Esophagus (tissue), 2 donors: ENCODE data around the gene GDPD3. TPM values are rescaled to one million over a fixed set of nuclear protein-coding genes. Genes with fewer than 3 reads are reported as not detected.
A peak's percentile ranks its signal among the peaks of the same experiment; 100 is the strongest.

Source experiments
- H3K27ac ChIP-seq, 2 donors: one replicate each; pipeline ENCODE4 v1.5.1; 2013; ENCODE audit warnings: low read depth in 2 of 2, mild to moderate bottlenecking in 2 of 2, inconsistent platforms in 1 of 2, low read length in 1 of 2, moderate library complexity in 1 of 2
- H3K27me3 ChIP-seq, 2 donors: one replicate each; pipeline ENCODE4 v1.6.1; 2013; ENCODE audit warnings: low read length in 2 of 2, control low read depth in 1 of 2, mild to moderate bottlenecking in 1 of 2; ENCODE audit not compliant: insufficient read depth in 2 of 2, control insufficient read depth in 1 of 2
- H3K36me3 ChIP-seq, 2 donors: one replicate each; pipeline ENCODE4 v1.6.1; 2013; ENCODE audit warnings: low read length in 1 of 2; ENCODE audit not compliant: control insufficient read depth in 2 of 2, insufficient read depth in 2 of 2
- H3K4me1 ChIP-seq, 2 donors: one replicate each; pipeline ENCODE4 v1.6.1; 2013; ENCODE audit warnings: low read length in 1 of 2; ENCODE audit not compliant: control insufficient read depth in 2 of 2, insufficient read depth in 2 of 2
- H3K4me3 ChIP-seq, 2 donors: one replicate each; pipeline ENCODE4 v1.5.1; 2013; ENCODE audit warnings: low read length in 2 of 2, mild to moderate bottlenecking in 2 of 2, low read depth in 1 of 2, moderate library complexity in 1 of 2
- H3K9me3 ChIP-seq, 2 donors: one replicate each; pipeline ENCODE4 v1.6.1; 2013; ENCODE audit warnings: mild to moderate bottlenecking in 2 of 2, low read depth in 1 of 2, low read length in 1 of 2, moderate library complexity in 1 of 2; ENCODE audit not compliant: control insufficient read depth in 2 of 2, insufficient read depth in 1 of 2
- WGBS, 2 donors: extraction: QIAGEN DNeasy Blood & Tissue Kit; methylation state at CpG; one replicate each; pipeline ENCODE4 v1.1.7; 2013; 5-methylcytosine and 5-hydroxymethylcytosine counted together
- polyA plus RNA-seq, 2 donors: library from polyadenylated mRNA; stranded (reverse); fragments of 200-250 nt; gene quantifications; one replicate each; pipeline ENCODE4 v1.2.3, GENCODE V29; 2013
- donor health status: healthy with polysubstance abuse.
- donor health status: Bipolar disorder and iron deficiency.

Gene GDPD3
- polyA plus RNA-seq, 2 donors, result 49.2 to 82.8 TPM

GRCh38 chr16:30096862-30097563 lies 16.3 kb downstream of the GDPD3 start:
- H3K27me3 ChIP-seq, result no peaks in the 10 kb centered on the region
- peaks cover 0 to 10% of the 10 kb centered on the region in 2 donors for H3K36me3 ChIP-seq
- H3K27ac ChIP-seq, result peak overlapping the region; percentile 86 to 97
- H3K4me1 ChIP-seq, result peaks cover 2 to 14% of the 10 kb centered on the region in 2 donors
- H3K4me3 ChIP-seq, result peak overlapping the region; percentile 49 to 85
- H3K9me3 ChIP-seq, result peaks cover 0 to 12% of the 10 kb centered on the region in 2 donors
- WGBS, 2 donors, result 95% methylated on average over 18 of the region's 18 CpGs

GRCh38 chr16:30096105-30096861 lies 17.1 kb downstream of the GDPD3 start, which contains the start of gene YPEL3:
Gene YPEL3, minus strand, starts transcription at chr16:30096213. Its CDS starts 731 bp downstream, at chr16:30095482.
- peaks cover 2 to 18% of the 10 kb centered on the region in 2 donors for H3K4me1 ChIP-seq
- peak within 1 kb of the TSS; percentile 81 to 85 for H3K4me3 ChIP-seq
- WGBS, 2 donors, result 9 to 14% methylated on average over 44 to 77 of the region's 77 CpGs
- H3K36me3 ChIP-seq, result peaks cover 0 to 10% of the 10 kb centered on the region in 2 donors
- H3K27ac ChIP-seq, result peak within 1 kb of the TSS; percentile 92 to 97
- H3K27me3 ChIP-seq, result no peaks in the 10 kb centered on the region
- H3K9me3 ChIP-seq, result peaks cover 0 to 12% of the 10 kb centered on the region in 2 donors

DNA sequence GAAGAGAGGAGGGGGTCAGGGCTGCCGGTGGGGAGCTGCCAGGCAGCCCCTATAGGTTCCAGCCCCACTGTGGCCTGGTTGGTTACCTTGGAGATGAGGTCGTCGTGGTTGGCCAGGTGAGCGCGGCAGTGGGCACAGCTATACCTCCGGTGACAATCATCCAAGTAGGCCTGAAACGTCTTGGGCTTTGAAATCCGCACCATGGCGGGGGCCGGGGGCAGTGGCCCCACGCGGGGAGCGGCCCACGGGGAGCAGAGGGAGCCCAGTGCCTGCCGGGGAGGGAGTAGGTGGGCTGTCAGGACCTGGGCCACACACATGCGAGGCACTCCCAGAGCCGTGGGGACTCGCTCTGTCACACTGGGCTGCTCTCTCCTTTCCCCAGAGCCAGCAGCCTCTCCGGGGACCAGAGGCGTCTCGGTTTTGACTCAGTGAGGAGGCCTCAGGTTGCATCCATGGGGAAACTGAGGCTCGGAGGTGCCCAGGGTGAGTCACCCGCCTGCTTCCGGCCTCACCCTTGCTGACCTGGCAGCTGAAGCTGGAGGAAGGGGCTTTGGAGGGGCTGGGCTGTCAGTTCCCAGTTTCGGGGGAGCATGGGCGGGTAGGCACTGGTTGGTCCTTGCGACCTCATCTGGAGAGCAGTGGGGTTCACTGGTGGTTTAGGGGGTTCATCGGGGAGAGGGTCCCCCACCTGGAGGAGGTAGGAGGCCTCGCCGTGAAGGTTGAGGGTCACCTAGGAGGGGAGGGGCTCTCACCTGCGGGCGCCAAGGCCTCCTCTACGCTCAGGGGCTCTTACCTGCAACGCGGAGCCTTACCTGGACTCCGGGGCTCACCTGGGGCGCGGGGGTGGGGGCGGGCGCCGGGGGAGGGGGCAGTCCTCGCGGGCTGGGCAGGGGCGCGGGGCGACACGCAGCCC lies 17.9 kb downstream of the GDPD3 start:
- Histone ChIP-seq H3K9me3 (peaks cover 0 to 12% of the 10 kb centered on the region in 2 donors), H3K27ac (peak overlapping the region; percentile 92 to 97), H3K4me3 (peak overlapping the region; percentile 81 to 85), H3K36me3 (peaks cover 0 to 10% of the 10 kb centered on the region in 2 donors), H3K4me1 (peaks cover 5 to 18% of the 10 kb centered on the region in 2 donors), H3K27me3 (no peaks in the 10 kb centered on the region)
- WGBS, 2 donors, result 8 to 9% methylated on average over 38 to 47 of the region's 47 CpGs

DNA sequence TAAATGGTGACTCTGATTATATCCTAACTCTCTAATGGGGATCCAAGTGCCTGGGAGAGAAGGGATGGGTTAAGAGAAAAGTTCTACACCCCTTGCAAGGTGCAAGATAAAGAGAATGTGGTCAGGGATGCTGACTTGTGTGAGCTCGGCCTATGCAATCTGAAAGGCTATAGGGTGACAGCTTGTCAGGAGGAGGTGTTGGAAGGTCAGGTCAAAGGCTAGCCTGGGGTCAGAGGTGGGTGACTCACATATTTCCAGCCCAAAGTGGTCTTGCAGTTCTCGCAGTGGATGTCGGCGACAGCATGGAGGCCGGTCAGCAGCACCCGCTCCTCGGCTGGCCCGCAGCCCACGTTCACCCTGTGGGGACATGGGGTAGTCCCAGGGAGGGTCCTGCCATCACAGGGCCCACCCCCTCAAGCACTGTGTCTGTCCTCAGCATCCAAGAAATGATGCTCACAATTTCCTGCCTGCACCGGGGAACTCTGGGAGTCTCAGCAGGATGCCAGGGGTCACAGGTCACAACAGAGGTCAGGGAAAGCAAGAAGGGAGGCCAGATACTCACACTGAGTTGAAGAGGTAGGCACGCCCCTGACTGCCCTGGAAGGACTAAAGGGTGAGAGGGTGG lies 18.7 kb downstream of the GDPD3 start:
- no peaks in the 10 kb centered on the region for H3K27me3 ChIP-seq
- H3K4me1 ChIP-seq, result peaks cover 5 to 21% of the 10 kb centered on the region in 2 donors
- peaks cover 0 to 12% of the 10 kb centered on the region in 2 donors for H3K9me3 ChIP-seq
- H3K4me3 ChIP-seq, result peak overlapping the region; percentile 81 to 85
- peaks cover 0 to 10% of the 10 kb centered on the region in 2 donors for H3K36me3 ChIP-seq
- H3K27ac ChIP-seq, result peak overlapping the region; percentile 92 to 97
- WGBS, 2 donors, result 77 to 78% methylated on average over 11 of the region's 11 CpGs

- H3K4me3 ChIP-seq, result peak overlapping the region; percentile 50 to 60
- peaks cover 5 to 33% of the 10 kb centered on the region in 2 donors for H3K4me1 ChIP-seq
- 6 to 14% methylated on average over 22 of the region's 22 CpGs for WGBS, 2 donors
- H3K27ac ChIP-seq, result peak overlapping the region; percentile 97 to 98
- peaks cover 0 to 10% of the 10 kb centered on the region in 2 donors for H3K36me3 ChIP-seq
- H3K27me3 ChIP-seq, result no peaks in the 10 kb centered on the region
- peaks cover 0 to 7% of the 10 kb centered on the region in 2 donors for H3K9me3 ChIP-seq
Measured at GRCh38 chr16:30092373-30093010, 20.8 kb downstream of the GDPD3 start.

GRCh38 chr16:30091474-30092372 lies 21.6 kb downstream of the GDPD3 start, which contains the start of gene TBX6:
Gene TBX6, minus strand, starts transcription at chr16:30091924. Its CDS starts 731 bp downstream, at chr16:30091193.
- Histone ChIP-seq H3K27ac (peak within 1 kb of the TSS; percentile 97 to 98), H3K27me3 (no peaks in the 10 kb centered on the region), H3K4me3 (peak within 1 kb of the TSS; percentile 50 to 60), H3K36me3 (peaks cover 0 to 14% of the 10 kb centered on the region in 2 donors), H3K4me1 (peaks cover 5 to 33% of the 10 kb centered on the region in 2 donors), H3K9me3 (peaks cover 0 to 4% of the 10 kb centered on the region in 2 donors)
- 1 to 2% methylated on average over 75 to 76 of the region's 76 CpGs for WGBS, 2 donors

DNA sequence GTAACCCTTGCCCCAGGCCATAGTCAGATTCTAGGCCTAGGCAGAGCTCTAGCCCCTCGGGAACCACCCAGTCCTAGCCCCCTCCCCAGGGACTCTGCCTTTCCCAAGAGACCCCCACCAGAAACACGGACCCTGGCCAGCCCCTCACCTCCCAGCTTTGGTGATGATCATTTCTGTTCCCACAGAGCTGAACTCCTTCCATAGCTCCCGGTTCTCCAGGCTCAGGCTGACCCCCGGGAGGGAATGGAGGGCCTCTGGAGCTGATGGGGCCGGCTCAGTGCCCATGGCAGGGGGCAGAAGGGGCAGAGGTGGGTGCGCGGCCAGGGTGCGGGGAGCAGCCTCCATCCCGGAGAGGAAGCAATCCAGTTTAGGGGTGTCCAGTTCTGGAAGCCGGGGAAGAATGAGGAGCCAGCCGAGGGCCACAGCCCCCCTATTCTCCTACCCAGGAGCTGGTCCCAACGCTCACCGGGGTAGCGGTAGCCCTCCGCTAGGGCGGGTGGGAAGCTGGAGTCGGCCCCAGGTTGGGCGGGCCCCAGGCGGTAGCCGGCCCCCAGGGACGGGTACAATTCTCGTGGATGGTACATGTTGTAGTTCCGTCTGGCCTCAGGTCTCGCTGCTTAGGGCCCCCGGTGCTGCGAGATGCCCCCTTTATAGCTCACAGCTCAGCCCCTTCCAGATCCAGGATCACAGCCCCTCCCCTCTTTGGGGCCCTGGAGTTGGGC lies 22.6 kb downstream of the GDPD3 start:
- no peaks in the 10 kb centered on the region for H3K27me3 ChIP-seq
- peaks cover 5 to 33% of the 10 kb centered on the region in 2 donors for H3K4me1 ChIP-seq
- peaks cover 0 to 20% of the 10 kb centered on the region in 2 donors for H3K36me3 ChIP-seq
- H3K27ac ChIP-seq, result peak overlapping the region; percentile 97 to 98
- H3K9me3 ChIP-seq, result peaks cover 0 to 2% of the 10 kb centered on the region in 2 donors
- 48 to 56% methylated on average over 26 of the region's 26 CpGs for WGBS, 2 donors
- H3K4me3 ChIP-seq, result peak overlapping the region; percentile 50 to 60
